ENCODE results near the gene FARP2.

GRCh38 chr2:241344925-241345651, 11.0 kb upstream of the FARP2 start:
- TF ChIP-seq YY1 (IDR thresholded peaks at IDR 0.05), result no peak
- TF ChIP-seq SP1 (IDR thresholded peaks at IDR 0.05), result no peak

Measured in liver (tissue), 2 donors.